Stromal cell of bone marrow (primary cell): ENCODE data around the gene SGMS1.

ENCODE experiments used
- DNase-seq: peaks from one replicate; pipeline ENCODE4 v3.0.0-alpha.2; 2012; ENCODE audit warnings: low read depth

Gene SGMS1

GRCh38 chr10:50397312-50398140, 226.2 kb downstream of the SGMS1 start:
- DNase-seq = no peak

DNA sequence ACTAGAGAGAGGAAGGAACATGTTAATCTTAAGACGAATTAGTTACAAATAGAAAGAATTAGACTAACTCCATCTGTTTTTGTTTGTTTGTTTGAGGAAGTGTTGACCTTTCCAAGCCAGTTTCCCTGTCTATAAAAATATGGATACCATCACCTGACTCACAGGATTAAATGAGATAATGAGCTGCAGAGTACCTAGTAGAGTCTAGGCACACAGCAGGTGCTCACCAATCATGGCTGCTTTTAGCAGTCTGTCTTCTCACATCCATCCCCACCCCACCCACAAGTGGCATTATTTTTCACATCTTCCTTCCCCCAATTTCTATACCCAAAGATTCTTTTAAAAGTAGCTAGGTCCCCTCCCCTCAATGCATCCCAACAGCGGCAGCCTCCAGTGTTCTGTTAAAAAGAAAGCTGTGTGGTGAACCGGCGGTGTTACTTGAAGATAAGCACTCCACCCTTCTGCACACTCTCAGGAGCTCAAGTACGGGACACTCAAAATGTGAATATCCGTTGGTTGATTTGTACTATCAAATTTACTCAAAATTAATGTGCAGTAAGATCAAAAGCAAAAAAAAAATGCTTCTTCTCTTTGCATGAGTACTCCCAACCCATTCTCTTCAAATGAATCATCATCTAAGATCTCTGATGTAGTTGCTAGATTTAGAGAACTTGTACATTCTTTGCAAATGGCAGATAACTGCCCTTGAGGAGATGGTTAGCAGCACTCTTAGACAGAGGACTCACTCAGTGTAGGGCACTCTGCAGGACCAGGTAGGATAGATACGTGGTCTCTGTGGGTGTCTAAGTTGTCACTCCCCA, 227.1 kb downstream of the SGMS1 start:
- peak; percentile 21 for DNase-seq

- DNase-seq = no peak
These were observed 227.9 kb downstream of the SGMS1 start for GRCh38 chr10:50395851-50396250.

- DNase-seq = peak; percentile 54
These were observed 228.5 kb downstream of the SGMS1 start for GRCh38 chr10:50395271-50395670.

DNA sequence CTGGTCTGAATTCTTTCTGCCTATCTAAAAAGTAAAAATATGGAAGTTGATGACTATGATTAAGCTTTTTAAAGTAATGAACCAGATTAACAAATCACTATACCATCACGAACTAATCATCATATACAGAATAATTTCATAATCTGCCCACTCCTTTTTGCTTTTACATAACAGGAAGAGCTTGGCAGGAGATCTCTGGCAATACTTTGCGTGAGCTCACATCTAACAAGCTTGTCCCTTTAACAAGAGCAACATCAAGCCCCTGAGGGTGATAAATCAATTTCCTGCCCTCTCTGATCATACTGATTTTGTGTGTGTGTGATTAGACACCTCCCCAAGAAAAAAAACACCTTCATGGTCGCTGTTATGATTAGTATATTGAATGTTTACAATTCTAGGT, 228.9 kb downstream of the SGMS1 start:
- DNase-seq = no peak

DNA sequence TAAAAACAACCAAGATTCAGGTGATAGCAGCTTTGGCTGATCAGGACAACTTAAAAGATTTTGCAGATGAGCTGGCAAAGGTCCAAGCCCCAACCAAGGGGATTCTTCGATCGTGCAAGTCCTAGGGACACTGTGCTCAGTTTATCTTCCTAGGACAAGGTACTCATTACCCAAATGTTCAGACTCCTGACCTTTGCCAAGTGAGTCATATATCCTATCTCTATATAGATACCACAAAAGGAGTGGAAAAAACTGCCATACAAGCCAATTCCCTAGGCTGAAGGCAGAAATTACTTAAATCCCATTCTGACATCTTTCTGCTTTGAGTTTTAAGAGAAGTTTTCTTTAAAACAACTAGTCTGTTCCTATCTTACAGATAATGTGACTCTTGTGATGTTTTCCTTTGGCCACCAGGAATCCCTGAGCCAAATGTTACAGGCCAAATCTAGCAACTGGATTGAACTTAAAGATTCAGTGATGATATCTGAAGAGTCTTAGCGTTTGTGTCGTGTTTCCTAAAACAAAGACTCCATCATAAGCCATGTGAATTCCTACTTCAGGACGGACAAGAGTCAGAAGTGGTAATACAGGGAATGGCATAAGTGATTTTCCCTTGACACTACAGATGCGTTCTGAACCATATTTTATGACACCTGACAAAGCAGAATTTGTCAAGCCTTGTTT, 229.8 kb downstream of the SGMS1 start:
- no peak for DNase-seq

DNA sequence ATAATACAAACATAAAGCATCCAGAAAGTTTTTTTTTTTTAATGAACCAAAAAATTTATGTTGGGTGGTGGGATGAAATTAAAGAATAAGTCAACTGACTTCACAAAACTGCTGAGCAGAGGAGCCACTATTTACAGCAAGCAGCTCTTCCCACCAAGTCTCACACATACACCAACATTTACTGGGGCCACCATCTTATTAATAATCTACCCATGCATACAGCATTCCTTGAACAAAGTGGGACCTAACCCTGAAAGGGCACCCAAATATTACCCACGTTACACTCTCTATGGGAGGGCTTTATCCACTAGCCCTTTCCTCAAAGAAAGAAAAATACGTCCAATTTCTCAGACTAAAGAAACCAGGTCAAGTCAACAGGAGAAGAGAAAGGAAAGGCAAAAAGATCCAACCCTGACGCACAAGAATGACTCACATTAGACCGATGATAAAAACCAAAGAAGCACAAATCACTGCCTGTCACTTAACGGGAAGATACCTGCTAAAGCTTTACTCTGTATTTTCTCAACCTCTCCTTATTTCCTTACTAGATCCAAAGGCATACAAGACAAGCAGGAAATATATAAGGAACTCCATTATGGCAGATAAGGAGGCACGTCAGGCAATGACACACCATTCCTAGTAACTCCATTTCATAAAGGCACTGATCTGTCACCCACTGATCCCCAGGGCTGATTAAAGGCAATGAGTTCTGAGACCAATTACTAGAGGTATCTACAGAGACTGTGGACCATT, 230.6 kb downstream of the SGMS1 start:
- DNase-seq = no peak

GRCh38 chr10:50392426-50392825, 231.3 kb downstream of the SGMS1 start:
- DNase-seq = no peak

GRCh38 chr10:50390302-50390701, 233.5 kb downstream of the SGMS1 start:
- DNase-seq = no peak

GRCh38 chr10:50388181-50388580, 235.6 kb downstream of the SGMS1 start:
- DNase-seq = no peak

DNA sequence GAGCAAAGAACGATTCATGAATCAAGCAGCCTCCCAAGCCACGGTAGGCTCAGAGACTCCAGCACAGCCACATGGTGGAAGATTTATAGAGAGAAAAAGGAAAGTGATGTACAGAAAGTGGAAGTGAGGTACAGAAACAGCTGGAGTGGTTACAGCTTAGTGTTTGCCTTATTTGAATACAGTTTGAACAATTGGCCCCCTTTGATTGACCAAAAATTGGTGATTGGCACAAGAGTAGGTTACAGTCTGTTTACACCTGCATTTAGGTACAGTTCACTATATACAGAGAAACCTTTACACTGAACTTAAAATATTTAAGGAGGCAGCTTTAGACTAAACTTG, 236.1 kb downstream of the SGMS1 start:
- no peak for DNase-seq

- no peak for DNase-seq
These were observed 236.6 kb downstream of the SGMS1 start for GRCh38 chr10:50387007-50387731.

DNA sequence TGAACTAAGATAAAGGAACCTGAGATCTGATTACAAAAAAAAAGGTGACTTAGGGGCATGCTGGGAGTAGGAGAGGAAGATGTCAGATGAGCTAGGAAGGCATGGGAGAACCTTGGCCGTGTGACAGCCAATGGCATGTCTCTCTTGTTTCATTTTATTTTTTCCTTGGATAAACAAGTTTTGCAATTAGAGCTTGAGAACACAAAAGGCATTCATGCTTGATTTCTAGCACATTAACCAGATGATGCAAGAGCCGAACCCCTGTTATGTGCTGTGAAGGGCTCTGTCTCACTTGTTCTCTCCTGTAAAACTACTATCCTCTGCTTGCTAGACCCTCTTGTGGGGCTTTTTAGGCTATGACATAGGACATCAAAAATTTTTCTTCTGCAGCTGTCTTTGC, 238.1 kb downstream of the SGMS1 start:
- no peak for DNase-seq

DNA sequence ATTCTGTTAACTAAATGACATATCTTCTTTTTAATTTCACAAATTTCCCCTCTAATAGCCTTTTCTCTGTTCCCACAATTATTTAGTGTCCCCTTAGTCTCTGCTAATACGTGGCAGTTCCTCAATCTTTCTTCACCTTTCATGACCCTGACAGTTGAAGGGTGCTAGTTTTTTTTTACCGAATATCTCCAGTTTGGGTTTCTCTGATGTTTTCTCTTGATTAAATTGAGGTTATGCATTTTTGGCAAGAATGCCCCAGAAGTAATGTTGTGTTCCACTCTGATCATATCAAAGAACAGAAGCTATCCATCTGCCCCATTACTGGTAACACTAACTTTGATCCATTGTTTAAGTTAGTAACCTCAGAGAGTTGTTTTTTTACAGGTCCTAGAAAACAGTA, 238.9 kb downstream of the SGMS1 start:
- DNase-seq = no peak

DNA sequence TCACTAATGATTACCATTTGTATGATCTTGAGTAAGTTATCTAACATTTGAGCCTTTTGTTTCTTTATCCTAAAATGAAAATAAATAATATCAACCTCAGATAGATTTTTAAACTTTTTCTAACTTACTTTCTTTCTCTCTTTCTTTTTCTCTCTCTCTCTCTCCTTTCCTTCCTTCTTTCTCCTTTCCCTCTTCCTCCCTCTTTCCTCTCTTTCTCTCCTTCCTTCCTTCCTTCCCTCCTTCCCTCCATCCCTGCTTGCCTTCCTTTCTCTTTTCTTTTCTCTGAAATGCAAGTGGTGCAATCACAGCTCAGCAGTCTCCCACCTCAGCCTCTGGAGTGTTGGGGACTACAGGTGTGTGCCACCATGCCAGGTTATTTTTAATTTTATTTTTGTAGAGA, 239.5 kb downstream of the SGMS1 start:
- no peak for DNase-seq

GRCh38 chr10:50382576-50383023, 241.2 kb downstream of the SGMS1 start:
- no peak for DNase-seq

GRCh38 chr10:50381642-50382041, 242.1 kb downstream of the SGMS1 start:
- DNase-seq = peak; percentile 29

GRCh38 chr10:50379616-50380015, 244.1 kb downstream of the SGMS1 start:
- no peak for DNase-seq

DNA sequence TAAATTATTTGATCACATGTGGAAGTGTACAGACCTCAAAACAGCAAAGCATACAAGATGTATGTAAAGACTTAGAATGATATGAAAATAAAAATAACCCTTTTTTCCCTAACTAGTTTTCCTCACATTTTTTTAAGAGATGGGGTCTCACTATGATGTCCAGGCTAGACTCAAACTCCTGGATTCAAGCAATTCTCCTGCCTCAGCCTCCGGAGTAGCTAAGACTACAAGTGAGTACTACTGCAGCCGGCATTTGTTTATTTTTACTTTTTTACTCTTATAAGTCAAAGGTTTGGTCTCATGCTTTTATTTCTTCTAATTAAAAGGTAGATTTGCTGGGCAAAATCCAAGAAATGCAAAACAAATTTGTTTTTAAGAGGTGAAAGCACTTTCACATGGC, 248.0 kb downstream of the SGMS1 start:
- DNase-seq = no peak

DNA sequence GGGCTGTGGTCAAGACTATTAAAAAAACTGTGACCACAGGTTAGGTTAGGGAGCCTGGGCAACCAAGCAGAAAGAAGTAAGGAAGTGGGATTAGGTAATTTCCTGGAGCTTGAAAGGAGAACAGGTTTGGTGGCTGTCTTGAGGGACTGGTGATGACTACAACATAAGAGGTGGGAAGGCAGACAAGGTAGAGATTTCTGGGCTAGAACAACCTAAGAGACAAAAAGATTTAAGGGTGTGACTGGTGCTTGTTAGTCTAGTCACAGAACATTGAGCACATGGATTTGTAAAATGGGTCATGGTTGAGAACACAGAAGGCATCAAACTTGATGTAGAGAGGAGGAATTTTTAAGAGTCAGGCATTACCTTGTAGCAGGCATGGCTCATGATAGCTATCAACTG, 248.7 kb downstream of the SGMS1 start:
- no peak for DNase-seq

- DNase-seq = no peak
These were observed 249.8 kb downstream of the SGMS1 start for GRCh38 chr10:50373821-50374501.
